Measurements from ENCODE around the gene RPS27L. TPM values are rescaled to one million over a fixed set of nuclear protein-coding genes. Genes with fewer than 3 reads are reported as not detected.
A peak's percentile ranks its signal among the peaks of the same experiment; 100 is the strongest.

Gene RPS27L
- total RNA-seq, 1 experiment from 2014 or later, result 43.7 TPM

GRCh38 chr15:63188247-63188925, 31.1 kb upstream of the RPS27L start:
- DNase-seq (ENCODE audit: low spot score), result no peak

GRCh38 chr15:63187589-63188226, 30.4 kb upstream of the RPS27L start:
- DNase-seq (ENCODE audit: low spot score), result no peak

- DNase-seq (ENCODE audit: low spot score), result no peak
Measured at GRCh38 chr15:63186065-63186464, 28.8 kb upstream of the RPS27L start.

GRCh38 chr15:63185206-63185605, 27.9 kb upstream of the RPS27L start:
- no peak for DNase-seq (ENCODE audit: low spot score)

GRCh38 chr15:63181648-63182047, 24.4 kb upstream of the RPS27L start:
- no peak for DNase-seq (ENCODE audit: low spot score)

- no peak for DNase-seq (ENCODE audit: low spot score)
Measured at GRCh38 chr15:63180746-63181145, 23.5 kb upstream of the RPS27L start.

GRCh38 chr15:63178034-63178433, 20.8 kb upstream of the RPS27L start:
- peak; percentile 22 for DNase-seq (ENCODE audit: low spot score)

GRCh38 chr15:63176302-63176701, 19.0 kb upstream of the RPS27L start:
- DNase-seq (ENCODE audit: low spot score), result no peak

- no peak for DNase-seq (ENCODE audit: low spot score)
Measured at GRCh38 chr15:63172851-63173451, 15.7 kb upstream of the RPS27L start.

- no peak for DNase-seq (ENCODE audit: low spot score)
Measured at GRCh38 chr15:63172376-63172775, 15.1 kb upstream of the RPS27L start.

- no peak for DNase-seq (ENCODE audit: low spot score)
Measured at GRCh38 chr15:63169788-63170187, 12.5 kb upstream of the RPS27L start.

- peak; percentile 37 for DNase-seq (ENCODE audit: low spot score)
Measured at GRCh38 chr15:63166219-63166618, 8.9 kb upstream of the RPS27L start.

GRCh38 chr15:63165166-63165859, 8.0 kb upstream of the RPS27L start:
- DNase-seq (ENCODE audit: low spot score), result no peak

GRCh38 chr15:63163217-63163616, 5.9 kb upstream of the RPS27L start:
- no peak for DNase-seq (ENCODE audit: low spot score)

- no peak for DNase-seq (ENCODE audit: low spot score)
Measured at GRCh38 chr15:63160638-63161037, 3.4 kb upstream of the RPS27L start.

GRCh38 chr15:63157891-63158431, 684 bp upstream of the RPS27L start:
- peak; percentile 61 for DNase-seq (ENCODE audit: low spot score)

- DNase-seq (ENCODE audit: low spot score), result peak; percentile 63
Measured at GRCh38 chr15:63156755-63157117, 541 bp downstream of the RPS27L start.

- peak; percentile 51 for DNase-seq (ENCODE audit: low spot score)
Measured at GRCh38 chr15:63156086-63156710, 1.1 kb downstream of the RPS27L start.

- no peak for DNase-seq (ENCODE audit: low spot score)
Measured at GRCh38 chr15:63155486-63155885, 1.8 kb downstream of the RPS27L start.

- no peak for DNase-seq (ENCODE audit: low spot score)
Measured at GRCh38 chr15:63151665-63152064, 5.6 kb downstream of the RPS27L start.

GRCh38 chr15:63146684-63147083, 10.6 kb downstream of the RPS27L start:
- peak; percentile 13 for DNase-seq (ENCODE audit: low spot score)

GRCh38 chr15:63145426-63145825, 11.9 kb downstream of the RPS27L start:
- no peak for DNase-seq (ENCODE audit: low spot score)

Data from HT-29 (cell line).